Vagina (tissue), 2 donors: Measurements from ENCODE around the gene EOLA1.

Source experiments
- POLR2A ChIP-seq, 2 donors: fragments of 450-650 bp; IDR thresholded peaks; one replicate each; pipeline ENCODE4 v1.6.1; 2017; ENCODE audit warnings: antibody characterized with exemption in 2 of 2, mild to moderate bottlenecking in 2 of 2, moderate library complexity in 2 of 2
- POLR2AphosphoS5 ChIP-seq, 2 donors: sonication (generic); formaldehyde crosslinking; IDR thresholded peaks; one replicate each; pipeline ENCODE4 v1.9.0; 2017; ENCODE audit warnings: antibody characterized with exemption in 2 of 2, mild to moderate bottlenecking in 2 of 2, low read depth in 1 of 2; ENCODE audit not compliant: insufficient read depth in 1 of 2
- TF ChIP-seq, protein P1 (sequence below), 3 experiments: fragments of 450-650 bp in 2 of 3; fragments of 200-600 bp in 1 of 3; sonication (generic) in 1 of 3; IDR thresholded peaks; one replicate each; pipeline ENCODE4 v1.5.1; 2017 to 2019; ENCODE audit warnings: antibody characterized with exemption in 3 of 3, mild to moderate bottlenecking in 2 of 3, moderate library complexity in 2 of 3

GRCh38 chrX:149498767-149499166 lies 42.0 kb upstream of the EOLA1 start:
- TF ChIP-seq POLR2A (IDR thresholded peaks at IDR 0.05) (no peak), POLR2AphosphoS5 (IDR thresholded peaks at IDR 0.05; ENCODE audit: insufficient read depth in 1 of 2, low read depth in 1 of 2) (no peak)
- TF ChIP-seq, protein P1, sequence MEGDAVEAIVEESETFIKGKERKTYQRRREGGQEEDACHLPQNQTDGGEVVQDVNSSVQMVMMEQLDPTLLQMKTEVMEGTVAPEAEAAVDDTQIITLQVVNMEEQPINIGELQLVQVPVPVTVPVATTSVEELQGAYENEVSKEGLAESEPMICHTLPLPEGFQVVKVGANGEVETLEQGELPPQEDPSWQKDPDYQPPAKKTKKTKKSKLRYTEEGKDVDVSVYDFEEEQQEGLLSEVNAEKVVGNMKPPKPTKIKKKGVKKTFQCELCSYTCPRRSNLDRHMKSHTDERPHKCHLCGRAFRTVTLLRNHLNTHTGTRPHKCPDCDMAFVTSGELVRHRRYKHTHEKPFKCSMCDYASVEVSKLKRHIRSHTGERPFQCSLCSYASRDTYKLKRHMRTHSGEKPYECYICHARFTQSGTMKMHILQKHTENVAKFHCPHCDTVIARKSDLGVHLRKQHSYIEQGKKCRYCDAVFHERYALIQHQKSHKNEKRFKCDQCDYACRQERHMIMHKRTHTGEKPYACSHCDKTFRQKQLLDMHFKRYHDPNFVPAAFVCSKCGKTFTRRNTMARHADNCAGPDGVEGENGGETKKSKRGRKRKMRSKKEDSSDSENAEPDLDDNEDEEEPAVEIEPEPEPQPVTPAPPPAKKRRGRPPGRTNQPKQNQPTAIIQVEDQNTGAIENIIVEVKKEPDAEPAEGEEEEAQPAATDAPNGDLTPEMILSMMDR (IDR thresholded peaks at IDR 0.05) = no peak
